GM10248 (cell line): ENCODE results near the gene AMN.
"Not testable (repeated sequence)": the region's sequence is repeated elsewhere in the genome, so short reads cannot be mapped to it uniquely, and the experiment has no call there.

ENCODE experiments used
- CTCF ChIA-PET: fragments of 300-600 bp; sonication (Branson Sonifier 250); formaldehyde crosslinking; extraction: SDS; loops from one replicate; lab custom pipeline; 2021; ENCODE audit warnings: antibody characterized with exemption; lab: Yijun Ruan, JAX
- POLR2A ChIA-PET: fragments of 350-650 bp; sonication (Branson Sonifier 250); formaldehyde crosslinking; extraction: SDS; loops from one replicate; lab custom pipeline; 2020; ENCODE audit warnings: antibody characterized with exemption; lab: Yijun Ruan, JAX
- DNase-seq: peaks from one replicate; pipeline ENCODE4 v3.0.0; 2012; ENCODE audit errors: extremely low spot score
- TF ChIP-seq, protein P1 (sequence below): IDR thresholded peaks from 2 replicates; pipeline ENCODE4 v1.5.1; 2012; ENCODE audit warnings: mild to moderate bottlenecking, low read depth; ENCODE audit errors: extremely low read depth, missing control alignments, control extremely low read depth

Gene AMN

DNA sequence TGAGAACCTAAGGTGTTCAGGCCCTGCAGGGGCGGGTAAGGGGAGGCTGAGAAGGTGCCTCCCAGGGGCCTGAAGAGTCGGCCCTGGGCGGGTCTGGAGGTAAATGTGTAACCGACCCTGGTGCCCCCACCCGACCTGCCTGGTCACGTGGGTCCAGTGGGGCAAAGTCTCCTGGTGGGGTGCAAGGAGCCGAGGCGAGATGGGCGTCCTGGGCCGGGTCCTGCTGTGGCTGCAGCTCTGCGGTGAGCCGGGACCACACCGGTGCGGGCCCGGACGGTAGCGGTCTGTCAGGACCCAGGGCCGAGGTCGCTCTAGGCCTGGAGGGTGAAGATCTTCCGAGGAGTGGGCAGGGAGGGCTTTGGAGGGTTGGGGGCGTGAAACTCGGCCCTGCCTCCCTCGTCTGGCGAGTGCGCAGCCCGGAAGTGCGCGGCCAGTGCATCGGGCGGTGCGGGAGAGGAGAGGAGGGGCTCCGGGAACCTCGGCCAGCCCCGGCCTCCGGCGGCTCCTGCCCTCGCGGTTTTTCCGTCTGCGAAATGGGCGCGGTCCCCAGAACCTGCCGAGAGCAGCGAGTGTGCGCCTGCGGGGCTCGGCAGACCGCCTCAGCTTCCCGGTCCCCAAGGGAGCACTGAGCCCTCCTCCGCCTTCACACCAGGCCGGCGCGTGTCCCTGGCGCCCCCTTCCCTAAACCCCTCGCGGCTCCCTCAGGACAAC, at the start of gene AMN:
TSS of gene AMN (plus strand) at position 174 of the 711 bp plus-strand sequence. CDS start at position 200, 26 bp downstream.
- CTCF ChIA-PET = no interaction called here
- POLR2A ChIA-PET = no interaction called here
- no peak for DNase-seq
- TF ChIP-seq, protein P1, sequence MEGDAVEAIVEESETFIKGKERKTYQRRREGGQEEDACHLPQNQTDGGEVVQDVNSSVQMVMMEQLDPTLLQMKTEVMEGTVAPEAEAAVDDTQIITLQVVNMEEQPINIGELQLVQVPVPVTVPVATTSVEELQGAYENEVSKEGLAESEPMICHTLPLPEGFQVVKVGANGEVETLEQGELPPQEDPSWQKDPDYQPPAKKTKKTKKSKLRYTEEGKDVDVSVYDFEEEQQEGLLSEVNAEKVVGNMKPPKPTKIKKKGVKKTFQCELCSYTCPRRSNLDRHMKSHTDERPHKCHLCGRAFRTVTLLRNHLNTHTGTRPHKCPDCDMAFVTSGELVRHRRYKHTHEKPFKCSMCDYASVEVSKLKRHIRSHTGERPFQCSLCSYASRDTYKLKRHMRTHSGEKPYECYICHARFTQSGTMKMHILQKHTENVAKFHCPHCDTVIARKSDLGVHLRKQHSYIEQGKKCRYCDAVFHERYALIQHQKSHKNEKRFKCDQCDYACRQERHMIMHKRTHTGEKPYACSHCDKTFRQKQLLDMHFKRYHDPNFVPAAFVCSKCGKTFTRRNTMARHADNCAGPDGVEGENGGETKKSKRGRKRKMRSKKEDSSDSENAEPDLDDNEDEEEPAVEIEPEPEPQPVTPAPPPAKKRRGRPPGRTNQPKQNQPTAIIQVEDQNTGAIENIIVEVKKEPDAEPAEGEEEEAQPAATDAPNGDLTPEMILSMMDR = no peak

DNA sequence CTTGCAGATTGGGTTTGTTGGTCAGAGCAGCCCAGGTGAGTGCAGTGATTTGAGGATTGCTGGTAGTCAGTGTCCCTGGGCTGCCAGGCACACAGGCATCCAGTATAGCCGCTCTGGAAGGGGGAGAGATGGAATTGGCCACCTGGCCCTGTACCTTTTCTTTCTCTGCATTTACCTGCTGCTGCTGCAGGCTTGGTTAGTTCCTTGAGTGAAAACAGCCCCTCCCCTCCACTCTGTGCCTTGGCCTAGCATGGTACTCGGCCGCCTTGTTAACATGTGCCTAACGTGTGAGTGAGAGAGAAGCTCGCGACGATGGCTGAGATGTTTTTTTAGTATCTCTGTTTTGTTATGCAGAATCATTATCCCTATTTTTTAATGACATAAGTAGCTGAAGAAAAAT, 49.3 kb upstream of the AMN start:
- no peak for DNase-seq
- ChIA-PET POLR2A (no interaction called here), CTCF (interaction anchor here (0.8 to 1.0 kb wide), 2 partner anchors 12 to 27 kb away, joined by 3 to 4 read pairs; no protein-coding TSS in a partner anchor)
- TF ChIP-seq, protein P1 = no peak

DNA sequence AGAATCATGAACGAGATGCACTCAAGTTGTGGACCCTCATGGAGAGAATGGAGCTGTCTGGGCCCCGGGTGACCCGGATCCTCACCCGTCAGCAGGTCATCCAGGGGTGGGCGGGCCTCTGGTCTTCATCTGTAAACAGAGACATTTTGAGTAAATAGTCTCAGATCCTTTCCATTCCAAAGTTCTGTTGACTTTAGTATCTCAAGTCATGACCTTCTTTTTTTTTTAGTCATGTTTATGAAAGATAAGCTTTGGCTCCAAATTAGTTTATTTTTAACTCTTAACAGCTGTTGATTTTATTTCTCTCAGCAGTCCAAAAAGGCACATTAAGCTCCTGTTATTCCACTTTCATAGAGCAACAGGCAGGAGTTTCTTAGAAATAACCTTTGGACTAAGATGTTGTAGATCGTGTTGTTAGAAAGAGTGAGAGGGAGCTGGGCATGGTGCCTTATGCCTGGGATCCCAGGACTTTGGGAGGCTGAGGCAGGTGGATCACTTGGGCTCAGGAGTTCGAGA, 48.9 kb upstream of the AMN start:
- ChIA-PET CTCF (interaction anchor here (0.6 to 1.0 kb wide), 3 partner anchors 12 to 27 kb away, joined by 3 to 4 read pairs (median 3); no protein-coding TSS in a partner anchor), POLR2A (no interaction called here)
- TF ChIP-seq, protein P1 = no peak
- DNase-seq = no peak

DNA sequence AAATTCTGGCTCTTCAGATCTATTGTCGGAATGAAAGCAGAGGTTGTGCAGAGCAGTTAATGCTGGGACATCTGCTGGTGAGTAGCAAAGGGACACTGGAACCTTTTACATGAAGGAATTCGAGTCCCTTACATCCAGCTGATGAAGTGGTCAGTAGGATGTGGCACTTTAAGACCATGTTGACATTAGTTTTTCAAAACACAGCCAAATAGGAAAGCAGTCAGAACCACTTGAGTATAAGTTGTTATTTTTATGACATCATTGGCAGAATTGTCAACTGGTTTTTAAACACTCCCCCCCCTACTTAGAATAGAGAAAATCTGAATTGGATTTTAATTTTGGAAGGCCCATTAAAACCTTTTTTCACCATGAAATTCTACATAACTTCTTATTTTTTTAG, 46.8 kb upstream of the AMN start:
- no peak for DNase-seq
- TF ChIP-seq, protein P1 = no peak
- CTCF ChIA-PET = no interaction called here

DNA sequence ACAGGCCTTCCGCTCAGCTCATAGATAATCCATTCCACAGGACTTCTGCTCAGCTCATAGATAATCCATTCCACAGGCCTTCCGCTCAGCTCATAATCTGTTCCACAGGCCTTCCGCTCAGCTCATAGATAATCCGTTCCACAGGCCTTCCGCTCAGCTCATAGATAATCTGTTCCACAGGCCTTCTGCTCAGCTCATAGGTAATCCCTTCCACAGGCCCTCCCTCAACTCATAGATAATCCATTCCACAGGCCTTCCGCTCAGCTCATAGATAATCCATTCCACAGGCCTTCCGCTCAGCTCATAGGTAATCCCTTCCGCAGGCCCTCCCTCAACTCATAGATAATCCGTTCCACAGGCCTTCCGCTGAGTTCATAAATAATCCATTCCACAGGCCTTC, 45.0 kb upstream of the AMN start:
- DNase-seq, POLR2A ChIA-PET: not testable (repeated sequence)
- CTCF ChIA-PET = interaction anchor here (0.9 to 2.5 kb wide), 5 partner anchors 9 to 183 kb away, joined by 3 to 15 read pairs (median 5); no protein-coding TSS in a partner anchor

More for the DNA sequence above, 46.8 kb upstream of the AMN start:
- POLR2A ChIA-PET = no interaction called here

DNA sequence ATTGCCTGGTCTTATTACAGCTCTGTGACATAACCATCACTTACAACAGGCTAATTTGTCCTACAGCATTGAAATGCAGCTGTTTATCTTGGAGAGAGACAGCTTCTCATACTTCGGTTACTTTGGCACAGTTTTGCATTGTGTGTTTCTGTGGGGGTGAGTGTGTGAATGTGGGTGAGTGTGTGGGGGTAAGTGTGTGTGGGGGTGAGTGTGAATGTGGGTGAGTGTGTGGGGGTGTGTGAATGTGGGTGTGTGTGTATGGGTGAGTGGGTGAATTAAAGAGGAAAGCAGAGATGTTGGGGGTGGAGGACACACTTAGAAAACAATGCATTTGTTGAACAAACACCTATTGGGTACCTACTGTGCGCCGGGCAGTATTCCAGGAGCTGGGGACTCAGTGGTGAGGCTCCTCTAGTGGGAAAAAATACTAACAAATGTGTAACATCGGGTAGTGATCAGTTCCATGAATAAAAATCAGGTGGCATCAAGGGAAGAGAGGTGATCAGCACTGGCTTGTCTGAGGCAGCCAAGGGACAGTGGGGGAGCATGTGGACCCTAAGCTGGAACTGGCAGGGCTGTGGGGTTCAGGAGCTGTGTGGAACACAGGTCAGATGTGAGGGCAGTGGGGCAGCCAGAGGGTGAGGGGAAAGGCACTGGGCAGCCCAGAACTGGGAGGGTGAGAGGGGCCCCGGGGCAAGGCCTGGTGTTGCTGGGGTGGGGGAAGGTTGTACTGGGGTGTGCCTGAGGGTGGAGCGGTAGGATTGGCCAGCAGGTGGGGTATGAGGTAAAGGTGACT, 44.1 kb upstream of the AMN start:
- DNase-seq = no peak
- CTCF ChIA-PET = interaction anchor here (1.4 to 2.5 kb wide), 6 partner anchors 9 to 184 kb away, joined by 3 to 15 read pairs (median 5); no protein-coding TSS in a partner anchor
- POLR2A ChIA-PET = no interaction called here
- TF ChIP-seq, protein P1 = no peak

DNA sequence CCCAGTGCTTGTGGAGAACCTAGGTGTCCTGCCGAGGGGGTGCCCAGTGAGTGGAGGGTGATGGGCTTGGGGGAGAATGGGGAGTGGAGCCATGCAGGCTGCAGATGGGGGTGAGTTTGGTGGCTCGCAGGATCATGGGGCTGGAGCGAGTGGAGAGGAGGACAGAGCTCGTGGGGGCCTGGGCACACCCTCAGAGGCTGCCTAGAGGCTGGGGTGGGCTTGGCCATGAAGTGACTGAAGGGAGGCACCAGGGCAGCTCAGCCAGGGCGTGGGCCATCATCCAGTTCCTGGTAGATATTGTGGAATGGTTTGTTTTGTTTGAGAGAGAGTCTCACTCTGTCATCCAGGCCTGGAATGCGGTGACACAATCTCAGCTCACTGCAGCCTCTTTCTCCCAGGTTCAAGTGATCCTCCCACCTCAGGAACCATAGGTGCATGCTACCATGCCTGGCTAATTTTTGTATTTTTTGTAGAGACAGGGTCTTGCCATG, 43.4 kb upstream of the AMN start:
- DNase-seq = no peak
- ChIA-PET POLR2A (no interaction called here), CTCF (interaction anchor here (1.4 to 2.5 kb wide), 3 partner anchors 11 to 185 kb away, joined by 3 to 15 read pairs (median 3); no protein-coding TSS in a partner anchor)
- TF ChIP-seq, protein P1 = no peak
